PC-9 (cell line): ENCODE measurements around the gene DOK5. TPM values are rescaled to one million over a fixed set of nuclear protein-coding genes. Genes with fewer than 3 reads are reported as not detected.

Experiments
- BruUV-seq: library from RNA; stranded (reverse); fragments of 400-500 nt; replicated peaks from 2 replicates; lab custom pipeline; 2021; lab: Mats Ljungman, UMichigan
- CTCF ChIA-PET: fragments of 300-600 bp; sonication (Branson Sonifier 250); formaldehyde crosslinking; loops from one replicate; lab custom pipeline; 2022; ENCODE audit warnings: antibody characterized with exemption; lab: Charles Lee
- POLR2A ChIA-PET: fragments of 300-600 bp; sonication (Branson Sonifier 250); formaldehyde crosslinking; loops from one replicate; lab custom pipeline; 2022; ENCODE audit warnings: antibody characterized with exemption; ENCODE audit not compliant: unreplicated experiment; lab: Charles Lee
- DNase-seq, 2 experiments: peaks; one replicate each; pipeline versions ENCODE4 v3.0.0 to v3.0.0-alpha.2; 2015 to 2022; ENCODE audit warnings: mixed read lengths in 1 of 2
- H2AFZ ChIP-seq: fragments of 200-600 bp; sonication (generic); 2 replicates; pipeline ENCODE4 v1.8.1; 2017; ENCODE audit warnings: antibody characterized with exemption
- H3F3A ChIP-seq: fragments of 200-600 bp; sonication (generic); 2 replicates; pipeline ENCODE4 v1.8.1; 2017; ENCODE audit warnings: antibody characterized with exemption, mild to moderate bottlenecking, low read depth; ENCODE audit not compliant: insufficient read depth
- H3K27ac ChIP-seq: fragments of 200-600 bp; sonication (generic); 2 replicates; pipeline ENCODE4 v1.6.1; 2016; ENCODE audit warnings: mixed run types
- H3K27me3 ChIP-seq: fragments of 200-600 bp; sonication (generic); 2 replicates; pipeline ENCODE4 v1.6.1; 2016; ENCODE audit warnings: low read depth, mixed run types; ENCODE audit not compliant: insufficient read depth
- H3K36me3 ChIP-seq: fragments of 200-600 bp; sonication (generic); 2 replicates; pipeline ENCODE4 v1.6.1; 2016; ENCODE audit warnings: low read depth, mixed run types
- H3K4me1 ChIP-seq: fragments of 200-600 bp; sonication (generic); replicated peaks from 2 replicates; pipeline ENCODE4 v1.6.1; 2016; ENCODE audit warnings: mixed run types; ENCODE audit not compliant: insufficient read depth
- H3K4me2 ChIP-seq: fragments of 200-600 bp; sonication (generic); 2 replicates; pipeline ENCODE4 v1.6.1; 2017; ENCODE audit warnings: mixed run types
- H3K4me3 ChIP-seq: fragments of 200-600 bp; sonication (generic); 2 replicates; pipeline ENCODE4 v1.6.1; 2016; ENCODE audit warnings: mixed run types
- H3K79me2 ChIP-seq: fragments of 200-600 bp; sonication (generic); 2 replicates; pipeline ENCODE4 v1.6.1; 2017; ENCODE audit warnings: low read depth, mixed run types
- H3K9me2 ChIP-seq: fragments of 200-600 bp; sonication (generic); 2 replicates; pipeline ENCODE4 v1.8.1; 2017; ENCODE audit warnings: mild to moderate bottlenecking; ENCODE audit not compliant: insufficient read depth
- H3K9me3 ChIP-seq: fragments of 200-600 bp; sonication (generic); 2 replicates; pipeline ENCODE4 v1.8.1; 2016; ENCODE audit warnings: low read depth; ENCODE audit not compliant: insufficient read depth
- H4K20me1 ChIP-seq: fragments of 200-600 bp; sonication (generic); 2 replicates; pipeline ENCODE4 v1.8.1; 2017; ENCODE audit not compliant: insufficient read depth
- CTCF ChIP-seq: fragments of 200-600 bp; sonication (generic); conservative IDR thresholded peaks from 2 replicates; pipeline ENCODE4 v1.6.1; 2017; ENCODE audit warnings: mixed run types, antibody characterized with exemption, mild to moderate bottlenecking, moderate library complexity
- EZH2 ChIP-seq: fragments of 200-600 bp; sonication (generic); IDR thresholded peaks from 2 replicates; pipeline ENCODE4 v1.8.0; 2017; ENCODE audit warnings: antibody characterized with exemption, low read depth
- intact Hi-C: fragments of 100-400 bp; cut with micrococcal nuclease; formaldehyde crosslinking; loops from one replicate; pipeline ENCODE4 v1.10.0; 2022; ENCODE audit not compliant: unreplicated experiment
- total RNA-seq: library from RNA; stranded (reverse); gene quantifications from 2 replicates; pipeline ENCODE4 v1.2.3, GENCODE V29; 2021

DOK5 gene
- total RNA-seq, 1 experiment from 2014 or later = not detected

GRCh38 chr20:54680439-54680838 is 205.0 kb downstream of the DOK5 start:
- ChIA-PET CTCF (no interaction called here), POLR2A (no interaction called here)
- peaks cover 37% of the 10 kb centered on the region for H3K27me3 ChIP-seq
- no peaks in the 10 kb centered on the region for H3K79me2 ChIP-seq
- no peak overlapping the region for H3K4me2 ChIP-seq
- H3K36me3 ChIP-seq = no peaks in the 10 kb centered on the region
- H3K27ac ChIP-seq = no peak overlapping the region
- TF ChIP-seq CTCF = no peak
- TF ChIP-seq EZH2 = no peak
- H3K9me2 ChIP-seq = no peaks in the 10 kb centered on the region
- H3K4me3 ChIP-seq = no peak overlapping the region
- intact Hi-C loops = no loop called here
- H2AFZ ChIP-seq = no peak overlapping the region
- H4K20me1 ChIP-seq = no peaks in the 10 kb centered on the region
- DNase-seq = no peak
- H3K4me1 ChIP-seq = no peaks in the 10 kb centered on the region
- H3K9me3 ChIP-seq = no peaks in the 10 kb centered on the region
- H3F3A ChIP-seq = no peaks in the 10 kb centered on the region
- no TSS peak for BruUV-seq

GRCh38 chr20:54680872-54681619 is 205.7 kb downstream of the DOK5 start:
- Histone ChIP-seq H3K4me3 (no peak overlapping the region), H3K79me2 (no peaks in the 10 kb centered on the region), H3K27me3 (peaks cover 37% of the 10 kb centered on the region), H4K20me1 (no peaks in the 10 kb centered on the region), H3F3A (no peaks in the 10 kb centered on the region), H3K9me2 (no peaks in the 10 kb centered on the region), H3K9me3 (no peaks in the 10 kb centered on the region), H3K27ac (no peak overlapping the region), H2AFZ (no peak overlapping the region), H3K36me3 (no peaks in the 10 kb centered on the region), H3K4me1 (no peaks in the 10 kb centered on the region), H3K4me2 (no peak overlapping the region)
- POLR2A ChIA-PET = no interaction called here
- CTCF ChIA-PET = interaction anchor here (0.6 kb wide), 1 partner anchor 356 kb away, joined by 6 read pairs; no protein-coding TSS in a partner anchor
- TF ChIP-seq EZH2 (no peak), CTCF (peak; percentile 87)
- no TSS peak for BruUV-seq
- intact Hi-C loops = no loop called here
- DNase-seq = peak; percentile 29 to 53

- no peaks in the 10 kb centered on the region for H4K20me1 ChIP-seq
- no peak for DNase-seq
- peaks cover 37% of the 10 kb centered on the region for H3K27me3 ChIP-seq
- no peaks in the 10 kb centered on the region for H3K4me1 ChIP-seq
- ChIA-PET CTCF (interaction anchor here (0.6 kb wide), 1 partner anchor 355 kb away, joined by 6 read pairs; no protein-coding TSS in a partner anchor), POLR2A (no interaction called here)
- no peak overlapping the region for H3K27ac ChIP-seq
- intact Hi-C loops = no loop called here
- H3K4me2 ChIP-seq = no peak overlapping the region
- no peaks in the 10 kb centered on the region for H3F3A ChIP-seq
- TF ChIP-seq CTCF = no peak
- TF ChIP-seq EZH2 = no peak
- no peaks in the 10 kb centered on the region for H3K9me3 ChIP-seq
- no peaks in the 10 kb centered on the region for H3K79me2 ChIP-seq
- no peaks in the 10 kb centered on the region for H3K36me3 ChIP-seq
- H3K4me3 ChIP-seq = no peak overlapping the region
- no peaks in the 10 kb centered on the region for H3K9me2 ChIP-seq
- no TSS peak for BruUV-seq
- H2AFZ ChIP-seq = no peak overlapping the region
These were observed 206.5 kb downstream of the DOK5 start for GRCh38 chr20:54681869-54682268.
